ENCODE results near the gene EMC9.

Gene EMC9

DNA sequence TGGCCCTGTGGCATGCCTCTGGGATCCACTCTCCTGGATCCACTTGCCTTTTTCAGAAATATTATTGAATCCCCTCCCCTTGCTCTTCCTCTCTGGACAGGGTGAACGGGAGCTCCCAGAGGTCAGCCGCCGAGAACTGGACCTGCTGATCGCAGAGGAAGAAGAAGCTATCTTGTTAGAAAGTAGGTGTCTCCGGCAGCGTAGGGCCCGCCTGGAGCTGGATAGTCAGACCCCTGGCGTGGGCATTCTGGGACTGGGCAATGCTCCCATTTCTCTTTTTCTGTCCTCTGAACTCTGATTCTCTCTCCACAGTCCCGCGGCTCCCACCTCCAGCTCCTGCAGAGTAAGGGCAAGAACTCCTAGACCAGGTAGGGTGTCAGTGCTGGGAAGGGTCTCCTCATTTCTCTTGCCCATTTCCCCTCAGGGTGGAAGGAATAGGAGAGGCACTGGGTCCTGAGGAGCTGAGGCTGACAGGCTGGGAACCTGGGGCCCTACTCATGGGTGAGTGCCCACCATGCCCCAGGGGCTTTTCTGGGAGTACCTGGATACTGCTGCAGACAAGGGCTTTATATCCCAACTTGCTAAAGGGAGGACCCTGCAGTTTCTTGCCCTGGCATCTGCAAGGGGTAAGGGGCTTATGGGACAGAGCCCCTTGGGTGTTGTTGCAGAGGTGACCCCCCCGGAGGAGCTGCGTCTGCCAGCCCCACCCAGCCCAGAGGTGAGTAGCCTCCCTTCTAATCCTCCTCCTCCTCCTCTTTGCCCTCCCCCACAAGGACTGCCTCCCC lies 35.8 kb upstream of the EMC9 start:
- no peak for DNase-seq

DNA sequence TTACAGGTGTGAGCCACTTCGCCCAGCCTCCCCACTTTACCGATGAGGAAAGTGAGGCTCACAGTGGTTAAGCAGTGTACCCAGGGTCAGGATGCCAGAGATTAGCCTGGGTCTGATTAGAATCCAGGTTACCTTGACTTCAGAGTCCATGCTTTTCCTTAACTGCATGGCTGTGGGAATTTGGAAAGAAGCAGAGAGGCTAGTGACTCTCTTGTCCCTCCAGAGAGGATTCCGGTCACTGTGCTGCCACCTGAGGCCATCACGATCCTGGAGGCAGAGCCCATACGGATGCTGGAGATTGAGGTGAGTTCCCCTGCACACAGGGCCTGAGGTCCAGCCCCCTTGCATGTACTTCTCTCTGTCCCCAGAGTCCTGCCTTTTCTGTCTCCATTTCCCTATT lies 35.2 kb upstream of the EMC9 start:
- no peak for DNase-seq

DNA sequence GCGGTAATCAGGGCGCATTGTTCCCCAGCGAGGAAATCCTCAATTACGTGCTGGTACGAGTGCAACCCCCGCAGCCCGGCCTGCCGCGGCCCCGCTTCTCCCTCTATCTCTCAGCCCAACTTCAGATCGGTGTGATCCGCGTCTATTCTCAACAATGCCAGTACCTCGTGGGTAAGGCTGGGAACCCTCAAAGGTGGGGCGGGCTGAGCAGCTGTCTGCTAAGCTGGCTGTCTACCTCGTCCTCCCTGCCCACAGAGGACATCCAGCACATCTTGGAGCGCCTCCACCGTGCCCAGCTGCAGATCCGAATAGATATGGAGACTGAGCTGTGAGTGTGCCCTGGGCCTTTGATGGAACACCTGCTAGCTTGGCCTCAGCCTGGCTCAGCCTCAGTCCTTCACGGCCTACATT lies 31.5 kb upstream of the EMC9 start:
- DNase-seq: no peak

DNA sequence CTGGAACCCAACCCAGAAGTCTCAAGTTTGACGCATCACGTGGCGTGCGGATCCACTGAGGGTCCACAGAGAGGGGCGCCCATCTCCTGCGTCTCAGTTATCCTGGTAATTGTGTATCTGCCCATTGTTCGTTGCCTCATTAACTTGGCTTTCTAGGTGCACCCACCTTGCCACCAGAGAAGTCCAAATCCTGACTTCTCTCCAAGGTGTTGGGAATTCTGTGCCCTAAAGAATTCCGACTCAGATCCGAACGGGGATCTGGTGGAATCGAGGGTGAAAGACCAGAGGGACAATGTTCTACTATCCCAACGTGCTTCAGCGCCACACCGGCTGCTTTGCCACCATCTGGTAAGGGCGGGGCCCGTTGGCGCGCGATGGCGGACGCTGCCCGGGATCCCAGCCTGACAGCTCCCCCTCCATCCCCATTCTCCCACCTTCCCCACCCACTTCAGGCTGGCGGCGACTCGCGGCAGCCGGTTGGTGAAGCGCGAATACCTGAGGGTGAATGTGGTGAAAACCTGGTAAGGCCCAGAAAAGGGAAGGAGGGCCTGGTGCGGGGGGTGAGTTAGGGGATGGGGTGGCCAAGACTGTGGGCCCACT lies 31.0 kb upstream of the EMC9 start:
- no peak for DNase-seq

DNA sequence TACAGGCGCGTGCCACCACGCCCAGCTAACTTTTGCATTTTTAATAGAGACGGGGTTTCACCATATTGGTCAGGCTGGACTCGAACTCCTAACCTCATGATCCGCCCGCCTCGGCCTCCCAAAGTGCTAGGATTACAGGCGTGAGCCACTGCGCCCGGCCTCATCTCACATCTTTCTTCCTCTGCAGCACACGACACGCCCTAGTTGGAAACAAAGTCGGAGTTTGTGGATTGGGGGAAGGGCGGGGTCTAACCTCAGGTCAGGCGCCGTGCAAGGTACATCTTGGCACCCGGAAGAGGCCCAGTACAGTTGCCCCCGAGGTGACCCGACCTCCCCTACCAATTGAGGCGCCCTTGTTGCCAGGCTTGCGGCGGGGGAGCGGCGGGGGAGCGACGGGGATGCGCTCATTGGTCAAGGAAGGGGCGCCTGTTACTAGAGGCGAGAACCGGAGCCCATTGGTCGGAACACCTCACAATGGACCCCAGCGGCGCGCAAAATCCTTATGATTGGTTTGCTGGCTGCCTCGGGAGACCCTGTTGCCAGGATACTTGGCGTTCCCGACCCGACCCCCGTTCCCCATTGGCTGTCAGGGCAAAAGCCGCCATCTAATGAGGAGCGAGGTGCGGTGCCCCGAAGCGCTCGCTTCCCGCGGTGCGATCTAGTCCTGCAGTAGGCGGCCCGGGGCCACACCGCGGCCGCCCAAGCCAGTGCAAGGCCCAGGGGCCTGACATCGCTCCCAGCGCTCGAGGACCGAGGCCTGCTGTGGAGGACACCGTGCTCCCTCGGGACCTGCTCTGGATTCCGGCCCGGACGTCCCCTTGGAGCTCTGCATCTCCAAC lies 30.2 kb upstream of the EMC9 start, which contains the start of gene REC8:
REC8 (plus strand) TSS at position 659 of the 839 bp plus-strand sequence. CDS start 473 bp downstream, outside the sequence.
- peak; percentile 98 for DNase-seq

DNA sequence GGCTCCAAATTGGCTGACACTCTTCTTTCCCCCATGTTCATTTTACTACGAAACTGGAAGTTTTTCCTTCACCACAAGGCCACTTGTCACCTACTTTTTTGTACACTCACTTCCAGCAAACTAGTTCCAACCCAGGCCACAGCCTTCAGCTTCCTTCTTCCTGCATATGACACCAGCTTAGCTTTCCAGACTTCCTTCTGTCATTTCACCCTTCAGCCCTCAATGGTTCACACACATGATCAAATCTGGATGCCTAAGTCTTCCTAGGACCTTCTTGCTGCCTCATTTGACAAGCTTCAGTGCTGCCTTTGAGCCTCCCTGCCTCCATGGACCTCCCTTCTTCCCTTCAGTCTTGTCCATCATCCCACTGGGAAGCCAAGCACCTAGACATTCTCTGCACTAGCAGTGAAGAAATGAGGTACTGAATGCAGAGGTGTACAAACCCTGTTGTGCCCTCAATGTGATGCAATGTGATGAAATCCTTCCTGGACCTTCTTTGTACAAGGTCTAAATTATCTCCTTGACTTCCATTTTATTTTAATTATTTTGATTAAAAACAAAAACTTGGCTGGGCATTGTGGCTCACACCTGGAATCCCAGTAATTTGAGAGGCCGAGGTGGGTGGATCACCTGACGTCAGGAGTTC lies 26.2 kb upstream of the EMC9 start:
- no peak for DNase-seq

DNA sequence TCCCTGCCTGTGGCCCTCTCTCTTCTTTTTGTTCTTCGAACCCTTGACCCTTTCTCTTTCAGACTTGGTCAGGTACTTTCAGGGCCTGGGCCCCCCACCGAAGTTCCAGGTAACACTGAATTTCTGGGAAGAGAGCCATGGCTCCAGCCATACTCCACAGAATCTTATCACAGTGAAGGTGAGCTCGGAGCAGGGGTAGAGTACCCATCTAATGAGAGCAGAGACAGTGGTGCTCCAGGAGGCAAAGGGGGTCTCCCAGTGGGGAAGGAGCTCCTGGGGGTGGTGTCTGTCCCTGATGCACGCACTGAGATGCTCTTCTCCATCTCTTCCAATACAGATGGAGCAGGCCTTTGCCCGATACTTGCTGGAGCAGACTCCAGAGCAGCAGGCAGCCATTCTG lies 24.4 kb upstream of the EMC9 start:
- DNase-seq: no peak

DNA sequence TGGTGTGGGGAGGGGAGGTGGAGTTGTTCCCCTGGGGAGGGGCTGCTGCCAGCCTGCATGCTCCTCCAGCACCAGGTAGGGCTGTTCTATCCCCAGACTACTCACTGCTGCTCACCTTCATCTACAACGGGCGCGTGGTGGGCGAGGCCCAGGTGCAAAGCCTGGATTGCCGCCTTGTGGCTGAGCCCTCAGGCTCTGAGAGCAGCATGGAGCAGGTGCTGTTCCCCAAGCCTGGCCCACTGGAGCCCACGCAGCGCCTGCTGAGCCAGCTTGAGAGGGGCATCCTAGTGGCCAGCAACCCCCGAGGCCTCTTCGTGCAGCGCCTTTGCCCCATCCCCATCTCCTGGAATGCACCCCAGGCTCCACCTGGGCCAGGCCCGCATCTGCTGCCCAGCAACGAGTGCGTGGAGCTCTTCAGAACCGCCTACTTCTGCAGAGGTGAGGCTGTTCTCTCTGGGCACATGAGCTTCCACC lies 23.2 kb upstream of the EMC9 start:
- DNase-seq: no peak

DNA sequence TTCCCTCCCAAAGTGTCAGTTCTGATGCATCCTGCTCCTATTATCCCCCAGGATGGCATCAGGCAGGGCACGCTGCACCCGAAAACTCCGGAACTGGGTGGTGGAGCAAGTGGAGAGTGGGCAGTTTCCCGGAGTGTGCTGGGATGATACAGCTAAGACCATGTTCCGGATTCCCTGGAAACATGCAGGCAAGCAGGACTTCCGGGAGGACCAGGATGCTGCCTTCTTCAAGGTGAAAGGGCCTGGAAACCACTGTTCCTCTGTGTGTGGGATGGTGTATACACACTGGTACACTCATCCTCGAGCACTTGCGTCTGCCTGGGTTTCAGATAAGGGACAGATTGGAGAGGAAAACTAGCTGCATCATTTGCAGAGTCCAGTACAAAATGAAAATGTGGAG lies 20.7 kb upstream of the EMC9 start:
- DNase-seq: no peak

DNA sequence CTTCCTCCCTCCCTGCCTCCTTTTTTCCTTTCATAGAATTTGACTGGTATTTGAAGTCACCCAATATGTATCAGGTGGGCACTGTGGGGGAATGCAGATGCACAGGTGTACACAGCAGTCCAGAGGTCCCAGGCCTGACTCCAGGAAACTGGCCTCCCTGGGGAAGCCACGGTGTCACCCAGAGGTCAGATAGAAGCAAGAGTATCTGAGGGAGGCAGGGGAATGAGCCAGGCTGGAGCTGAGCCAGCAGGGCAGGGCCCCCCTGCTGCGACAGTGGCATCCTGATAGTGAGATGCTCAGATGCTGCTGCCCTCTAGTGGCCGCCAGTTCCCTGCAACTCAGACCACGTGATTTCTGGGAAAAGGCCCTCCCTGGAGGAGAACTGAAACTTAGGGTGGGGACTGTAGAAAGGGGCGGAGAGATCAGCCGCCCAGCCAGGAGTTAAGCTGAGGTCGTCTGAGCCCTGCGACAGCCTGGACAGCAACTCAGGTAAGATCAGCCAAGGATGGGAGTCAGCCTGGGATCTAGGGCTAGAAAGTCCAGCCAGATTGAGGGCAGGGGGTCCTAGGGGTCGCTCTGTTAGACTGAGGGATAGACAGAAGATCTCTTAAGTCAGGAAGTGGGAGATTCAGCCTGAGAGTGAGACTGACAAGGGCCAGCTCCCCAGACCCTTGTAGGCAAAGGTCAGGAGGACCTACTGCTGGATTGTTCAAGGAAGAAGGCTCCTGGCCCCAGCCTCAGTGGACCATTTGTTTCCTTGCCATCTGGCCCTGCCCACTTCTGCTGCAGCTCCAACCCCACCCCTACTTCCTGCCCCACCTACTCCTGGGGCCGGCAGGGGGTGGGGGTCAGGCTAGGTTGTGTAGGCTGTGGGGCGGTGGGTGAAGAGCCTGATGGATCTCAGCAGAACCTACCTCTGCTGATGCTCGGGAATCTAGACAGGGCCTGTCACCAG lies 19.7 kb upstream of the EMC9 start, which contains the start of gene IRF9:
IRF9 (plus strand) TSS at position 416 of the 955 bp plus-strand sequence. CDS start 880 bp downstream, outside the sequence.
- DNase-seq: peak; percentile 93

DNA sequence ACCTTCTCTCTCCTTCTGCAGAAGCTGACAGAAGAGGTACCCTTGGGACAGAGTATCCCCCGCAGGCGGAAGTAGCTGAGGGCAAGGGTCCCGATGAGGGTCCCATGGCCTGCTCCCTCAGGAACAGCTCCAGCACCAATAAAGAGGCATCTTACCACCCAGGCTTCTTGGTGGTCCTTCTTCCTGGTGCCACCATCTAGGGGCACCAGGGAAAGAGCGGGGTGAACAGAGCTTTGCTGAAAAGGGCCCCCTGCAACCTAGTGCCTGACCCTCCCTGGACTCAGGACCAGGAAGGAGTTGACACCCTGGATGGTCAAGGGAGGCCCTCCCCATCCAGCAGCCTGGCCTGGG lies 19.1 kb upstream of the EMC9 start:
- no peak for DNase-seq

DNA sequence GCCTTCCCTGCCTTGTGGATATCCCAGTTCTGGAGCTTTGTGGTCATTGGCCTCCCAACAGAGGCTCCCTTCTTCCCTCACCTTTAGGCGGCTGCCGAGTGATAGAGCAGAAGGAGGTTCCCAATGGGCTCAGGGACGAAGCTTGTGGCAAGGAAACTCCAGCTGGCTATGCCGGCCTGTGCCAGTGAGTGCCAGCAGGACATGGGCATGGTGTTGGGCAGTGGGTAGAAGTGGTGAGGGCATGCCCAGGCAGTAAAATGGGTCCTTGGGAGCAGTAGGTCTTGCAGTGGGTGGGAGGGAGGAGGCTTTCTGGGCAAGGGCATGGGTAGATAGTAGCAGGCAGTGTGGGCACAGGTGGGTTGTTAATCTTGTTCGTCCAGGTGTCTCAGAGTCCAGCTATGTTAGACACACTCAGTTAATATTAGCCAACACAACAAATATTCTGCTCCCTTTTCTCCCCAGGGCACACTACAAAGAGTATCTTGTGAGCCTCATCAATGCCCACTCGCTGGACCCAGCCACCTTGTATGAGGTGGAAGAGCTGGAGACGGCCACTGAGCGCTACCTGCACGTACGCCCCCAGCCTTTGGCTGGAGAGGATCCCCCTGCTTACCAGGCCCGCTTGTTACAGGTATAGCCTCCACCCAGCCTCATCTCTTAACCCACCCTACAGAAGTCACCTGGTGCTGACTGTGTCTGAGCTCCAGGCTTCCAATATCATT lies 18.5 kb upstream of the EMC9 start:
- no peak for DNase-seq

DNA sequence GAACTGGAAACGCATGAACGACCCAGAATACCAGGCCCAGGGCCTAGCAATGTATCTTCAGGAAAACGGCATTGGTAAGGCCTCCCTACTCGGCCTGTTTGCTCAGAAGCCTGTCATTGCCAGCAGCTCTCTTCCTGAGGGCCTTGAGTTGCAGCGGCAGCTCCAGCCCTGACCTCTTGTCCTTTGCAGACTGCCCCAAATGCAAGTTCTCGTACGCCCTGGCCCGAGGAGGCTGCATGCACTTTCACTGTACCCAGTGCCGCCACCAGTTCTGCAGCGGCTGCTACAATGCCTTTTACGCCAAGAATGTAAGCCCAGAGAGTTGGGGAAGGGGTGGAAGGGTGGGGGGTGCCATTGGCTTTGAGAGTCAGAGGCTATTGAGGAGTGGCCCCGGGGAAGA lies 15.9 kb upstream of the EMC9 start:
- DNase-seq: no peak

DNA sequence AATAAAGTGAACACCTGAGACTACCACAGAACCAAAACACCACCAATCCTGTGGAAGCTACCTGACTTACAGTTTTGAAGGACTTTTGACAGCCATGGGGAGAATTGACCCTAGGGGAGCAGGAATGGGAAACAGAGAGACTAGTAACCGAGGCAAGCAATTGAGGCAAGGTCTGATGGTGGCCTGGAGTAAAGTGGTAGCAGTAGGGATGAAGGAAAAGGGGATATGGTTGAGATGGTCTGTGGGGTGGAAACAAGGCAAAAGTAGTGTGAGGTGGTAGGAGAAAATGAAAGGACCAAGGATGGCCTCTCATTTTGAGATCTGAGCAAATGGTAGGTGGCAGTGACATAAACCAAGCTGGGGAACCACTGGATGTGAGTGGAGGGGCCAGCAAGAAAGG lies 15.4 kb upstream of the EMC9 start:
- no peak for DNase-seq

DNA sequence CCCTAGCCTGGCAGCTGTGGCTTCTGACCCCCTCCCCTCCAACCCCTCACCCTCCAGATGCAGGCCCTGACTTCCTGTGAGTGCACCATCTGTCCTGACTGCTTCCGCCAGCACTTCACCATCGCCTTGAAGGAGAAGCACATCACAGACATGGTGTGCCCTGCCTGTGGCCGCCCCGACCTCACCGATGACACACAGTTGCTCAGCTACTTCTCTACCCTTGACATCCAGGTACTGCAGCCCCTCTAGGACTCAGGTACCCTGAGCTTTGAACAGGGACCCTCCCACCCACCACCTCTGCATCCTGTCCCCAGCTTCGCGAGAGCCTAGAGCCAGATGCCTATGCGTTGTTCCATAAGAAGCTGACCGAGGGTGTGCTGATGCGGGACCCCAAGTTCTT lies 13.7 kb upstream of the EMC9 start:
- no peak for DNase-seq

DNA sequence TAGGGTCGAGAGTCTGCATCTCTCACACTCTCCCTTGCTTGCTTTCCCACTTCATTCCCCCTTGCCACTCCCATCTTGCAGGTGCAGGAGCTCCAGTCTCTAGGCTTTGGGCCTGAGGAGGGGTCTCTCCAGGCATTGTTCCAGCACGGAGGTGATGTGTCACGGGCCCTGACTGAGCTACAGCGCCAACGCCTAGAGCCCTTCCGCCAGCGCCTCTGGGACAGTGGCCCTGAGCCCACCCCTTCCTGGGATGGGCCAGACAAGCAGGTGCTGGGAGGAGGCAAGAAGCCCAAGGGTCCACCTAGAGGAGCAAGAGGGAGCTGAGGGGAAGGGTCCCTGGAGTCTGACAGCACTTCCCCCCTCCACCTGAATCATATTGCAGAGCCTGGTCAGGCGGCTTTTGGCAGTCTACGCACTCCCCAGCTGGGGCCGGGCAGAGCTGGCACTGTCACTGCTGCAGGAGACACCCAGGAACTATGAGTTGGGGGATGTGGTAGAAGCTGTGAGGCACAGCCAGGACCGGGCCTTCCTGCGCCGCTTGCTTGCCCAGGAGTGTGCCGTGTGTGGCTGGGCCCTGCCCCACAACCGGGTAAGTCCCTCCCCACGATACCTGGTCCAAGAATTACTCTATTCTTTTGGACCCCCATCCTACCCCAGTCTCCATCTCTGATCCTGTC lies 10.2 kb upstream of the EMC9 start:
- no peak for DNase-seq

DNA sequence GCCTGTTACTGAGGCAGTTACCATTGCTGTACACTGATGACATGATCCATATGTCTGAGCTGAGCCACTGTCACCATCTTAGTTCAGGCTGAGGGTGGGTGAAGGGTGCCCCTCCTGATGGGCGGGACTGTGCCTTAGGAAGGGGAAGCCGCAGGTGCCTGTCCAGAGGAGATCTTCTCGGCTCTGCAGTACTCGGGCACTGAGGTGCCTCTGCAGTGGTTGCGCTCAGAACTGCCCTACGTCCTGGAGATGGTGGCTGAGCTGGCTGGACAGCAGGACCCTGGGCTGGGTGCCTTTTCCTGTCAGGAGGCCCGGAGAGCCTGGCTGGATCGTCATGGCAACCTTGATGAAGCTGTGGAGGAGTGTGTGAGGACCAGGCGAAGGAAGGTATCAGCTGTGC lies 9.6 kb upstream of the EMC9 start:
- DNase-seq: no peak

DNA sequence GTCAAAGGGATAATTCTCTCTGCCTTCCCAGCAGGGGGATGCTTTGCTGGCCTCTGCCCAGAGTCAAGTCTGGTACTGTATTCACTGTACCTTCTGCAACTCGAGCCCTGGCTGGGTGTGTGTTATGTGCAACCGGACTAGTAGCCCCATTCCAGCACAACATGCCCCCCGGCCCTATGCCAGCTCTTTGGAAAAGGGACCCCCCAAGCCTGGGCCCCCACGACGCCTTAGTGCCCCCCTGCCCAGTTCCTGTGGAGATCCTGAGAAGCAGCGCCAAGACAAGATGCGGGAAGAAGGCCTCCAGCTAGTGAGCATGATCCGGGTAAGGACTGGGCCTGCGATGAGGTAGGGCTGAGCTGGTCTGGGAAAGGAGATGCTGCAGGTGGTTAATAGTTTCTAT lies 9.2 kb upstream of the EMC9 start:
- DNase-seq: no peak

DNA sequence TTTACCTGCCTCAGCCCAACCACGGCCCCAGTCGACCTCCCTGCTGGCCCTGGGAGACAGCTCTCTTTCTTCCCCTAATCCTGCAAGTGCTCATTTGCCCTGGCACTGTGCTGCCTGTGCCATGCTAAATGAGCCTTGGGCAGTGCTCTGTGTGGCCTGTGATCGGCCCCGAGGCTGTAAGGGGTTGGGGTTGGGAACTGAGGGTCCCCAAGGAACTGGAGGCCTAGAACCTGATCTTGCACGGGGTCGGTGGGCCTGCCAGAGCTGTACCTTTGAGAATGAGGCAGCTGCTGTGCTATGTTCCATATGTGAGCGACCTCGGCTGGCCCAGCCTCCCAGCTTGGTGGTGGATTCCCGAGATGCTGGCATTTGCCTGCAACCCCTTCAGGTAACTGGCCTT lies 8.7 kb upstream of the EMC9 start:
- no peak for DNase-seq

DNA sequence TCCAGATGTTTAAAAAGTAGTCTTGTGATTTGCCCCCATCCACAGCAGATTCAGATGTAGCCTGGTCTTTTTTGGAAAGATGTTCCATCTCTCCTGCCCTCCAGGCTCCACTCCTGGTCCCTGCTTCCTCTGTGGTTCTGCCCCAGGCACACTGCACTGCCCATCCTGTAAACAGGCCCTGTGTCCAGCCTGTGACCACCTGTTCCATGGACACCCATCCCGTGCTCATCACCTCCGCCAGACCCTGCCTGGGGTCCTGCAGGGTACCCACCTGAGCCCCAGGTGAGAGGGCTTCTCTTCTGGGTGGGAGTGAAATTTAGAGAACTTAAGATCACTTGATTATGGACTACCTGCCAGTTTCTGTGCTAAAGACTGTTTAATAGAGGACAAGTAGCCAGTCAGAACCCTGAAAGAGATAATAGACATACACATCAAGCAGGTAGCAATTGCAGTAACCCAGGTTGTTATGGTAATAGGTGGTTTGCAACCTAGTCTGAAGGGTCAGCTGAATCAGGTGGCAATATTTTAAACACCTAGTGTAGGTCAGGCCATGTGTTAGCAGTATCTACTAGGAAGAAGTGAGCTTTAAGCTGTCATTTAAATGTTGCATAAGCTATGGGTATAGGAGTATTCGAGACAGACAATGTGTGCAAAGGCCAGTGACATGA lies 8.0 kb upstream of the EMC9 start:
- DNase-seq: no peak
